ENCODE data around the gene CCDC47.

CCDC47 gene

DNA sequence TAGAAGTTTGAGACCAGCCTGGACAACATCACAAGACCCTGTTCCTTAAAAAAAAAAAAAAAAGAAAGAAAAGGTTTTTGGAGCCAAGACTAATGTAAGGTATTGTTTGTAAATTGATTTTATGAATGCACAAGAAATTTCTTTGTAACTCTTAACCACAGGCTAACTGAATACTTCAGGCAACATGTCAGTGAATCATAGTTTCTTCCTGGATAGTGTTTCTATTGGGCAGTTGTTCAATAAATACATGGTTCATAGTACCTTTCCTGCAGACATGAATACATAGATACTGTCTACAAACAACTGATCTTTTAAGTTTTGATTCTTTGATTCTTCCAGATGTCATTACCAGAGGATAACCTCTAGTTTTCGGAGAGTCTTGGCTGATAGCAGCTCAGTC lies 12.2 kb upstream of the CCDC47 start:
- no peak for DNase-seq (ENCODE audit: low read depth)

DNA sequence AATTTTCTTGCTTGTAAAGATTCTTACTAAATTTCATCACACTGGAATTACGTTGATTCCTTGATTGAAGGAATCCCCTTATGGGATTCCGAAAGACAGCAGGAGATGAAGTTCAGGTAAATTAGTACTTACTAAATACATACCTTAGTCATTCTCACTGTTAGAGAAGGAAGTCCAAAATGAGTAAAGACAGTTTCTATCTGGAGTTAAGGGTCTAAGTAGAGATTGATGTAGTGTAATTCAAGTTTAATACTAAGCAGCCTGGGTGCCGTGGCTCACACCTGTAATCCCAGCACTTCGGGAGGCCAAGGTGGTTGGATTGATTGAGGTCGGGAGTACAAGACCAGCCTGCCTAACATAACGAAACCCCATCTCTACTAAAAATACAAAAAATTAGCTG lies 10.1 kb upstream of the CCDC47 start:
- no peak for DNase-seq (ENCODE audit: low read depth)

DNA sequence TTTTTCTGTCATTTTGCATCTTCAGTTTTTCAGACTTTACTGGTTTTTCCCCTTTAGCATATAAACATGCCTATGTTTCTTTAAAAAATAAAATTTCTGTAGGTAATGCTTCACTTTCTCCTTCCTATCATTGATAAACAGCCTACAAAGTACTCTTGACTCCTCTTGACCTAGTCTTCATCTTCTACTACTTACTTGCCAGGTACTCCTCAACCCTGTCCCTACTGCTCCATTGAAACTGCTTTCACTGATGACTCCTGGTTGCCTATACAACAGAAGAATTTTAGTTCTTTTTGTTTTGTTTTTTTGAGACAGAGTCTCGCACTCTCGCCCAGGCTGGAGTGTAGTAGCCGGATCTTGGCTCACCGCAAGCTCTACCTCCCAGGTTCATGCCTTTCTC lies 7.5 kb upstream of the CCDC47 start:
- DNase-seq (ENCODE audit: low read depth): no peak

DNA sequence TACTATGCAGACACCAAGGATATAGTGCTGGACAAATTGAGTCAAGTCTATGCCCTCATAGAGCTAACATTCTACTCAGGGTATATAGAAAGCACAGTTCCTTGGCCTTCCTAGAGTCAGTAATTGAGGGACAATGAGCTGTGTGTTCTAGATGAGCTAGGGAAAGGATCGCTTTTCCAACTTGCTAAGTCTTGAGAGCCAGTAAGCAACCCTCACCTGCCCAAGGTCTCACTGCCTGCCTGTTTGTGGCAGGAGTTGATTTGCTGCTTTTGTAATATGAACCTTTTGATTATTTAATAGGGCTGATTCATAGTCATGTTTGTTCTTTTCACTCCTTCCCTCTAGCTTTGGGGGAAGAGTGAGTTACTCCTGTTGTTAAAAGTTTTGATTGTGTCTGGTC lies 7.1 kb upstream of the CCDC47 start:
- no peak for DNase-seq (ENCODE audit: low read depth)

DNA sequence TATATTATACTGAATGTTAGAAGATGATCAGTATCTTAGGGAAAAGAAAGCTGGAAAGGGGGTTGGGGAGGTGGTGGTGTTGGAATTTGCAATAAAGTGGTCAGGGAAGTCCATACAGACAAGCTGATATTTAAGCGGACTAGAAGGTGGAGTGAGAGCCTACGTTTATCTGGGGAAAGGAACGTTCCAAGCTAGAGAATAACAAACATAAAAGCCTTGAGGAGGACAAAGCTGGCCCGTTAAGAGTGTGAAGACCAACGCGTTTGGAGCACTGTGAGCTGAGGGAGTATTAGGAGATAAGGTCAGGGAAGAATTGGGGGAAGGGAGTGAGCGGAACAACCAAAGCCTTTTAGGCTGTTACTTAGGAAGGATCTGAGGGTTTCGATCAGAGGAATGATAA lies 2.0 kb upstream of the CCDC47 start:
- DNase-seq (ENCODE audit: low read depth): no peak

DNA sequence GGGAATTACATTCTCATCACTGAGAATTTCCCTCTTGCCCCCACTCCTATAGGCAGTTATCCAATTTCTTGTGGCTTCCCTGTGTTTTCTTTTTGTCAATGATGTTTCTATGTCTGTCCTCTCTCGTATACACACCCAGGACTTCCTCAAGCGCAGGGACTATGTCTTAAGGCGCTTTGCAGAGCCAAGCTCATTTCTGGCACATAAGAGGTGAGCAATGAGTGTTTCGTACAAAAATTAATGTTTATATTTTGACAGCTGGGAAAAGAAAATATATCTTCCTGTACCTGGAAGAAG lies 1.5 kb upstream of the CCDC47 start:
- no peak for DNase-seq (ENCODE audit: low read depth)

DNA sequence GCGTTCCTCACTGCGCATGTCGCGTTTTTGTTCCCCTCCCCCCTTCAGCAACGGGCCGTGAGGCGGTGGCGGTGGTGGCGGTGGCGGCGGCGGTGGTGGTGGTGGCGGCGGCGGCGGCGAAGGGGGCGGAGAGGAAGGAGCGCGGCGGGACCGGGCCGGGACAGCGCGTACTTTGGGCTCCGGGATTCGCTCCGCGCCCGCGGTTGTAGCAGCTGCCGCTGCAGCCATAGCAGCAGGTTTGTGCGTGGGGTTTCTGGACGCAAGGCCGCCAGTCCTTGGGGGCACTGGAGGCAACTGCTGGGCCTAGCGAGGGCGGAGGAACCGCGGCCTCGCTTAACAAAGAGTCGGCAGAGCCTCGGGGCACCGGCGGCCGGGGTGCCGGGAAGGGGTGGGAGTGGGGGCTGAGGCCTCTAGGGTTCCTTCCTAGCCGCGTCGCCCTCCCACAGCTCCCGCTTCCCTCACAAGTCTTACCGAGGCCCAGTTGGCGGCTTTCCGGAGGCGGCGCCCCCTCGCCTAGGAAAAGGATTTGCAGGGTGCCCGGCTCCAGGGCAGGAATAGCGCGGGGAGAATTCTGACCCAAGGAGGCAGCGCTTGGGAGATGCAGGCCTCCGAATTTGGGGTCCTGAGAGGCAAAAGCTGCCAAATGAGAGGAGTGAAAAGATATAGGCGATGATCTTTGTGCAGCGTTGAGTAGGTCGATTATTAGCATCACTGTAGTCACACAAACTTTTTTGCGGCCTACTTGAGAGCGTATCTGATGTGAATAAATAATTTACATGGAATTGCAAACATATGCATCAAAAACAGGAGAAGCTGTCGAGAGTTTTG lies 958 bp upstream of the CCDC47 start, which contains the start of gene DDX42:
Gene DDX42, plus strand, starts transcription at position 30 of the 828 bp plus-strand sequence. CDS start 12,880 bp downstream, outside the sequence.
- DNase-seq (ENCODE audit: low read depth): peak; percentile 83

DNA sequence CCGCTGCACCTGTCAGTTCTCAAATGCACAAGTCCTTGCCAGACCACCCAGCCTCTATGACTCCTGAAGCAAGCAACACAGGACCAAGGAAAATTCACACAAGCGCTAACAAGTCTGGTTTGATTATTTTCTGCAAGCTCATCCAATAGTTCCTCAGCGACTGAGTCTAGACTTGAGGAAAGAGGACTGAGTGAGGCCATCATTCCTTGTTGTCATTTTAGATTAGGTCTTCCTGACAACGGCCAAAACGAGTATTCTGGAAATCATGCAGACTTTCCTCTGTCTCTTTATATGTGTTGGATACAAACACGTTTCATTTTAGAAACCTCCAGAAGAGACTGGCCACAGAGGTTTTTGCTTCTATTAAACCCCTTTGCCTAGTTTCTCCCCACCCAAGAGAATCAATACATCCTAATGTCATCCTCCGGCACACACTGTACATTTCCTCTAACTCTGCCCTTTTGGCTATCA lies 561 bp downstream of the CCDC47 start:
- no peak for DNase-seq (ENCODE audit: low read depth)

DNA sequence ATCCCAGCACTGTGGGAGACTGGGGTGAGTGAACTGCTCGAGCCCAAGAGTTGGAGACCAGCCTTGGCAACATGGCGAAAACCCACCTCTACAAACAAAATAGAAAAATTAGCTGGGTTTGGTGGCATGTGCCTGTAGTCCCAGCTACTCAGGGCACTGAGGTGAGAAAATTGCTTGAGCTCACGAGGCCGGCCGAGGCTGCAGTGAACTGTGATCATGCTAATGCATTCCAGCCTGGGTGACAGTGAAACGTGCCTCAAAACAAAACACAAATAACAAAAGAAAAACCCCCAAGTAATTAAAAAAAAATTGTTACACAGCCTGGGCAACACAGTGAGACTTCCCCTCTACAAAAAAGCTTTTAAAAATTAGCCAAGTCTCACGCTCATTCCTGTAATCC lies 5.0 kb downstream of the CCDC47 start:
- DNase-seq (ENCODE audit: low read depth): no peak

DNA sequence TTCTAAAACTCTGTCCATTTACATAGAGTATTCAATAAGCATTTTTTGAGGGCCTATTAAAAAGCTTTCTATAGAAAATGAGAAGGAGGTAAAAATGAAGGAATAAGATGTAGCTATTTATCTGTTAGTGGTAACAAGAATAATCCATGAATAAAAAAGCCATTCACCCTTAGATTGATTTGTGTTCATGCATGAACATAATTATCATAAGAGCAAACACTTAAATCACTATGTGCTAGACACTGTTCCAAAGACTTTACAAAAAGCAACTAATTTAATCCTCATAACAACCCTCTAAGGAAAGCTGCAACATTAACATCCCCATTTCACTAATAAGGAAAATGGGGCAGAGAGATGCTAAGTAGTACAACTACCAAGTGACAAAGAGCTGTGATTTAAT lies 6.6 kb downstream of the CCDC47 start:
- DNase-seq (ENCODE audit: low read depth): no peak

DNA sequence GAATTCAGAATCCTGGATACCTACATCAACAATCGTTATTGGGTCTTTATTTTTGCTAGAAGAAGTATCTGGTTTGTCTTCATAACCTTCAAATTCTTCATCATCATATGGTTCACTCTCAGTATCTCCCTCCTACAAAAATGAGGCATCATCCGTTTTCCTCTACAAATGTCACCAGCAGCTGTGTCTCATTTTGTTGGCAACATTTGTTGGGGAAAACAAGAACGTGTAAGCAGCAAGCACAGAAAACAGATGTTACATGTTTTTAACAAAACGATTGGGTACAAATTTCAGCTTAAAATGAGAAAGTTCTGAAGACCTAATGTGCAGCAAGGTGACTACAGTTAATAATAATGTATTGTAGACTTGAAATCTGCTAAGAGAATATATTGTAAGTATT lies 8.7 kb downstream of the CCDC47 start:
- DNase-seq (ENCODE audit: low read depth): no peak

DNA sequence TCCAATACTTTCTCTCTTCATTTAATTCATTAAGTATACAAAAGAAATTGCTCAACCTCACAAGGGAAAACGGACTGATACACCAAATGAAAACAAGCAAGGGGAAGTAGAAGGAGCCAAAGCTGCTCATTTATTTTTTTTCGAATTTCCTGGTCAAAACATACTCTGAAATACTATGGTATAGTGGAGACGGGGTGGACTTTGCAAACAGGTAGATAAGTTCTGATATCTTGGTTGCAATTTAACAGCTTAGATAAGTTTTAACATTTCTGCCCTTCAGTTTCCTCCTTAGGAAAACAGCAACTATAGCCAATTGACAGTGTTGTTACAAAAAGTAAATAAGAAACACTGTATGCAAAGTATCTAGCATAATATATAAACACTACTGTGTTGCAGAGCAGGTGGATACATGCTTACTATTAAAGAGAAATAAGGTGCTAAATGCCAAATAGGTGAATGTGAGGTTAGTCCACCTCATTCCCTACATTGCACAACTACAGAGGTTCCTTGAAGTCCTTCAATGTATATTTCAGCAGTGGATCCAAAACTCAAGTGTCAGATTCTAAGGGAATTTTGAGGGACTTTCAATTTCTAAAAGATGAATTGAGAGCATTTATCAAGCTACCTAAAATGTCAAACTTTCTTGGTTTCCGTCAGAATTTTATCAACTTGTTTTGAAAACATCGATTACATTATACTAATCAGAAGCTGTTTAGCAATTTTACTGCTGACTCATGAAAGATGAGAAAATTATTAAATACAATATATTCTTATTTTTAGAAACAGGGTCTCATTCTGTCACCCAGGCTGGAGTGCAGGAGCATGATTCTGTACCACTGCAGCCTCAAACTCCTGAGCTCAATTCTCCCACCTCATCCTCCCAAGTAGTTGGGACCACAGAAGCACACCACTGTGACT lies 11.0 kb downstream of the CCDC47 start:
- no peak for DNase-seq (ENCODE audit: low read depth)

DNA sequence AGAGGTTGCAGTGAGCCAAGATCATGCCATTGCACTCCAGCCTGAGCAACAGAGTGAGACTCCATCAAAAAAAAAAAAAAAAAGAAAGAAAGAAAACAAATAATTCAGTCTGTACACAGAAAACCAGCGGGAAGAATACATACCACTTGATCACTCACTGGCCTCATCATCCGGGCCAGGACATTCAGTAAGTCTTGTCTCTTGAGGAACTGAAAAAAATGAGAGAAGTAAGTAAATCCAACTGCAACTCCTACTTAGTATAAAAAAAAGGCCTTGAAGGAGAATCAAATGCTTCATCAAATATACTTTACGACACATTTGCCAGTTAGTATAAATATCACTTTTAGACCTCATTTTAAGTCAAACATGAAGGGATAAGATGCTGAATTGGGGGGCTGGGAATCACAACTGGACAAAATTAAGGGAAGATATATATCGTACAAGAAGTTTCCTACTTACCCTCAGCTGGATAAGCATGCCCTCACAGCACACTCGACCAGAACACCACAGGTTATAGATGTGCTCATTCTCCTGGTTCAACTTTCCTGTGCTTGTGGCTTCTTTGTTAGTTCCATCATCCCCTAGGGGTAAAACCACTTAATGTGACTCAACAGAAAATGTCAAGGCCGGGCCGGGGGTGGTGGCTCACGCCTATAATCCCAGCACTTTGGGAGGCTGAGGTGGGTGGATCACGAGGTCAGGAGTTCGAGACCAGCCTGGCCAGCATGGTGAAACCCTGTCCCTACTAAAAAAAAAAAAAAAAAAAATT lies 12.4 kb downstream of the CCDC47 start:
- DNase-seq (ENCODE audit: low read depth): no peak

DNA sequence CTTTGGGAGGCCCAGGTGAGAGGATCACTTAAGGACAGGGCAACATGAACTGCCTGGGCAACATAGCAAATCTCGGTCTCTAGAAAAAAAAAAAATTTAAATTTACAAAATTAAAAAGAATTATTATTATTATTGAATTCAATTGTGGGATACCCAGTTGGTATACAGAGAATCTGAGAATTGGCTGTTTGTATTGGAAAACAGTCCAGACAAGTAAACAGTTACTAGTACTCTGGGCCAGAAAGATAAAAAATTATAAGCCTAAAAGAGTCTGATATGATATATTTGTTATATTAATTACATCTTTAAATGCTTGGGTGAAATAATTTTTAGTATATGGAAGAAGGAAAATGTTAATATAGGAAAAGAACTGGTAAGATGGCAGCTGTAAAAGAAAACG lies 15.0 kb downstream of the CCDC47 start:
- no peak for DNase-seq (ENCODE audit: low read depth)

DNA sequence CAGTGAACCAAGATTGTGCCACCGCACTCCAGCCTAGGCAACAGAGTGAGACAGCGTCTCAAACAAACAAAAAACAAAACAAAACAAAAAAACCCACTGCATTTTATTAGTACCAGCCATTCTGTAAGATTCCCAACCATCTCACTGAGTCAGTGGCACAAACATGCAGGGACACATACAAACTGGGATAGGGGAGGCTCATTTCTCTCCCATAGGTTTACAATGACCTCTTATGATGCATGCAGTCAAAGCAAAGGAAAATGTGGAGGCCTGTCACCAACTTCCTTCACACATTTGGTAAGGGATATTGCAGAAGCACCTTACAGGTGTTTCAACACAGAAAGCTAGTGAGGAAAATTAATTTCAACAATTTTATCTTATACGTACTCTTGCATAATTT lies 19.4 kb downstream of the CCDC47 start:
- DNase-seq (ENCODE audit: low read depth): no peak

DNA sequence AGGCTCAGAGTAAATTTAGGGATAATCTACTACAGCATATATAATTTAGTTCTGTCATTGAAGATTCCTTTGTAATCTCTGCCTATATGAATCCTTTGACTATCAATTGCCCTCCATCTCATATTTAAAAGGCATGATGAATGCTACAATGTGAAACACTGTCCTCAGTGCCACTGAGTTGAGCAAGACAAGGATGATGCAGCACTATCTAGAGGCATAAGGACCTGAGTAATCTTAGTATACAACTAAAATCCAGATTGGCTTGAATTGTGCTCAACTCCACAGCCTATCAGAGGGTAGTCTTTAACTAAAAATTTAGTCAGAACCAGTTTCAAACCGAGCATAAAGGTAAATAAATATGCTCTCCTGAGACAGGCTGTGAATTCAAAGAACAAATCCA lies 20.2 kb downstream of the CCDC47 start:
- DNase-seq (ENCODE audit: low read depth): no peak

DNA sequence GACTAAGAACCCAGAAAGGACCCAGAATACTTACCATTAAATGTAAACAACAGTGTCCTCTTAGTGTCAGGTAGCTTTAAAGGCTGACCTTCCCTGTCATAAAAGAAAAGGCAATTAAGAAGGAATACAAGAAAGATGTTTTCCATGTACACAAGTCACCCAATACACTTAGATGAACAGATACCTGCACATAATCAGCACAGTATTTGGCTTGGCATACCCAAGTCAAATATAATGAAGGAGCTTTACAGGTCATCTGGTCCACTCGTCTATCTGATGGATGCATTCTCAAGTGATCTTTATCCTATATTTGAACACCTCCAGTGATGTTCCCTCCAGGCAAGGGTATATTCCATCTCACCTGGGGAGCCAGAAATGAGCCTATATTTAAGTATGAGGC lies 20.7 kb downstream of the CCDC47 start:
- no peak for DNase-seq (ENCODE audit: low read depth)

DNA sequence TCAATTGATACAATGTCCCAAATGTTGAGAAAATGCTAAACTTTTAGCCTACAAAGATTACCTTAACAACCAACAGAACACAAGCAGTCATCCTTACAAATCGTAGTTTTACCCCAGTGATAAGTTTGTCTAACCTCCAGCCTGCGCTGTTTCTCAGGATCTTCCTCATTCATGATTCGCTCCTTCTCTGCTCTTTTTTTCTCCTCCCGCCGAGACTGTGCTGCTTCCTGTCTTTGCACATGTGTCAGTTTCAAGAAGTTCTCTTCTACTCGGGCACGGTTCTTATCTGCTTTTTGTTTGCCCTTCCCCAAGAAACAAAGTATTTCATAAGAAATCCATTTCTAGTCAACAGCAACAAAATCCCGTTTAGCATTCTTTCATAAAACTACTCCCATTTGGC lies 21.6 kb downstream of the CCDC47 start:
- no peak for DNase-seq (ENCODE audit: low read depth)

DNA sequence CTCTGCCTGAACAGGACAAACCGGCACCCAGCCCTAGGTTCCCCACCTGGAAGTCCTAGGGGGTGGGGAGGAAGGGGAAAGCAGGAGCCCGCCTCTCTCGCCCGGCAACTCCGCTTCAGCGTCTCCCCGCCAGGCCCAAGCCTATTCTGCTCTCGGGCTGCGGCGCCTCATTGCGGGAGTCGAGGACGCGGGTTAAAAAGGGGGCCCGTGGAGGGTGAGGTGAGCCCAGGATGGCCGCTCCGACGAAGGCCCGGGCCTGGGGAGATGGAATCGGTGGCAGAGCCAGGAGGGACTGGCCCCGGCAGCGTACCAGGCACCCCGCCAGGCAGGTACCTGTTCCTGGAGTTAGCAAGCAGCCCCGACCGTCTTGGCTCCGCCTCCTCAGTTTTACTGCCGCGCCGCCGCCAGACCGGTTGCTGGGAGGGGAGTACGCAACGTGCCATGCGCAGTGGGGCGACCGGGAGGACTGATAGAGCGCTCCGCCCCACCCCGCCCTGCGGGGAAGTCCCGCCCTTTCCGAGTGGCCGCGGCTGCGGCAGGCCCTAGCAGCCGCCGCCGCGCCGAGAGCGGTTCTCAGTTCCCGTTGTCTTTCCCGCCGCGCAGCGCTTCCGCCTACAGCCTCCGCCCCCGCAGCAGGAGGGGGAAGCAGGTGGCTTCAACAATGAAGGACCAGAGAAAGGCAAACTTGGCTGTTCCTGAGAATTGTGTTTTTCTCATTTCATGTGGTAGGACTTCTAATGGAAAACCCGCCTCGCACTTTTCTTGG lies 31.8 kb downstream of the CCDC47 start, which contains the start of gene STRADA:
Gene STRADA, minus strand, starts transcription at position 392 of the 766 bp plus-strand sequence. CDS start 13,430 bp downstream, outside the sequence.
- DNase-seq (ENCODE audit: low read depth): peak; percentile 98

DNA sequence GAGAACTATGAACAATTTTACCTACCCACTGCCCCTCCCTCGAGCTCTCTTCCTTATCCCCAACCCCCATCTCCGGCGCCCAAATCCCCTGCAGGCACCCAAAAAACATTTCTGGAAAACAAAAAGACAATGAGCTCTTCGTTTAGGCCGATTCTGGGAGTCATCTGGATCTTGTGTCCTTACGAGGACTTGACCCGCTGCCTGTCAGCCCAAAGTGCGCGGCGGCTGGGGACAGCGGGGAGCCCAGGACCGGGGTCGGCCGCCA lies 32.3 kb downstream of the CCDC47 start:
- no peak for DNase-seq (ENCODE audit: low read depth)

DNA sequence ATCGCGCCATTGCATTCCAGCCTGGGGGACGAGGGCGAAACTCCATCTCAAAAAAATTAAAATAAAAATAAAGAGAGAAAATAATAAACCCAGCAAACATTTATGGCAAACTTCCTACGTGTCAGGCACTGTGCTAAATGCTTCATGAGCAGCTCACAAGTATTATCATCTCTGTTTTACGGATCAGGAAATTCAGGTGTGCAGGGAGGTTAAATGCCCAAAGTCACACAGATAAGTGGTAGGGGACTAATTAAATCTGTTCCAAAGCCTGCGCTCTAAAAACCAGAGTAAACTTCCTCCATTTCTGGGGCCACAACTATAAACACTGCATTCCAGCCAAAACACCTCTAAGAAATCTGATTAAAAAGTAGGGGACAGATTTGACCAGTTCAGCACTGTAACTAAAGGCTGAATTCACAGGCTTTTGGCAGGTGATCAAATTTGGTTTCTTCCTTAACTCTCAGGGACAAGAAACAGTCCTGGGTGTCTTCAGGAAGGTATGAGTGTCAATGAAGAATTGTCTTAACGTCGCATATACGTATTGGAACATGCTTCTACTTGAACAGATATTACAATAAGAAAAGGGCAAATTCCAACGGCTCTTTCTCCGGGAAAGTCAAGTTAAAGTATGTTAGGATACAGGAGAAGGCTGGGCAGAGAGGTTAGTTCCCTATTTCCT lies 32.8 kb downstream of the CCDC47 start:
- DNase-seq (ENCODE audit: low read depth): no peak

All from stimulated activated CD8-positive, alpha-beta memory T cell treated with anti-CD3 and anti-CD28 coated beads, Interleukin-12 subunit alpha, Interleukin-12 subunit beta, amount 100 ng/mL, for 1 hour (primary cell).